NK-92 treated with Interleukin-12 subunit alpha and Interleukin-12 subunit beta, amount 100 ng/mL, for 24 hours (cell line): ENCODE data around the gene KRT77.

Experiments used
- DNase-seq: peaks from one replicate; lab custom pipeline; 2025; lab: John Stamatoyannopoulos, UW

Gene KRT77

DNA sequence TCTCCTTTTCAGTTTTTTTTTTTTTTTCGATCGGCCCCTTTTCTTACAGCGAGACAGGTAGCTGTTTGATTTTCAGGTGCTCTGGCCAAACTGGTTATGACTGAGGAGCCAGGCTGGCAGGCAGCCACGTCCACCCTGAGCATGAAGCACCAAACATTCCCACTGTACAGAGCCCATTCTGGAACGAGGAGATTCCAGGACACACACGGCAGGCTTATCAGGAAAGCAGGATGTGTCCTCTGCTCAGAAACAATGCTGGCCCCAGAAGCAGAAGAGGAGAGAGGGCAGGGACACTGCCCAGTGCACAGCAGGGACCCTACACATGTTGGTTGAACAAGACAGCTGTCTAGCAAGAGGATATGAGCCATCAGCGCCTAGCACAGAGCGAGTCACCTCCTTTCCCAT is 47.6 kb downstream of the KRT77 start:
- no peak for DNase-seq

DNA sequence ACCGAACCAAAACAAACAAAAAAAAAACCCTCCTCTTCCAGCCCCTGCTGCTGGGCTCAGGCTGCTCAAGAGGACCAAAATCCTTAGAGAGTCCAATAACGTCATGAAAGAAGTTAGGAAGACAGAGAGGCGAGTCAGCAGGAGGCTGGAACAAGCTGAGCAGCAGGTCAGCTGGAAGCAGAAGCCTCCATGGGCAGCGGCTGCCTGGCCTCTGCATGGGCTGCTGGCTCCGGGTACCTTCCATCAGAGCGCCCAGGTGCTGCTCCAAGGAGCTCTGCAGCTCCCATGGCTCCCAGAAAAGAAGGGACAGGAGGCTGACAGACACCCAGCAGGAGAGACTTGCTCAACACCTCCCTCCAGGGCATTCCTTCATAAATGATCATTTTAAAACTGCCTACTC is 48.1 kb downstream of the KRT77 start:
- DNase-seq = no peak

DNA sequence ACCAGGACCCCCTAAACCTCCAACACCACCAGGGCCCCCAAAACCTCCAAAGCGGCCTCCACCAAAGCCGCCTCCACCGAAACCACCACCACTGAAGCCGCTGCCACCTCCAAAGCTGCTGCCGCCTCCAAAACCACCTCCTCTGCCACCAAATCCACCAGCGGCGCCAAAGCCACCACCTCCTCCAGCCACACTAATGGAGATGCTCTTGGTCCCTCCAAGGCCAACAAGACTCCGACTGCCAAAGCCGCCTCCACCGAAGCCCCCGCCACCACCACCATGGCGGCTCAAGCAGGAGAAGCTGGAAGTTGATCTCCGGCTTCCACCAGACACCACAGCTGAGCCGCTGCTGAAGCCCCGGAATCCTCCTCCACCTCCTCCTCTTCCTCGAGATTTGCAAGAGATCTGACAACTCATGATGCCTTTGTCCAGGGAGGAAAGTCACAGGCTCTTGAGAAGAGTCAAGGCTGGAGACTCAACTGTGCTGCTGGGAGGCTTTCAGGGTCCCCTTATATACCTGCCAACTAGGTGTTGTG is 51.5 kb downstream of the KRT77 start, which contains the start of gene KRT2:
KRT2 (minus strand) TSS at position 486 of the 536 bp plus-strand sequence; CDS start at position 417, 69 bp downstream.
- no peak for DNase-seq

DNA sequence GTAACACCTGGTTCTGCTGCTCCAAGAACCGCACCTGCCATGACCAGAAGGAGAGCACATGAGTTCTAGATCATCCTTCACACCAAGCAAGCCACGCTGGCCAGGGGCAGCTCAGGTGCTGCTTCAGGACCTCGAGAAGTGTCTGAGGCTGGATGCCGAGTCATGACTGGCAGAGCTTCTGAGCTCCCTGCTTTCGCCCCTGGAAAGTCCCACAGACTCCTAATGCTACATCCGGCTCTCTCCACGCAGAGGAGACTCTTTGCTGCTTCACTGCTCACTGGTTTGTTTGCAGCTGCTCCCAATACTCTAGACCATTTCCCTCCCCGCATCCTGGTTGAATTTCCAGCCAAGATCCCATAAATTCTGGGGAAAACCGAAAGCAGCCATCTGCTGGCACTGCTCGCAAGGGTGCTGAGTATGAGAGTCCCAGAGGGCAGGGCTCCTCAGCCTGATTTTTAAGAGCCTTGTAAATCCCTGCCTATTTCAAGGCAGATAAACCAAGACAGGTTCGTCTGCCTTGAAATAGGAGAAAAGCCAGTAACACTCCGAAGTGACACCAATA is 52.7 kb downstream of the KRT77 start:
- no peak for DNase-seq

DNA sequence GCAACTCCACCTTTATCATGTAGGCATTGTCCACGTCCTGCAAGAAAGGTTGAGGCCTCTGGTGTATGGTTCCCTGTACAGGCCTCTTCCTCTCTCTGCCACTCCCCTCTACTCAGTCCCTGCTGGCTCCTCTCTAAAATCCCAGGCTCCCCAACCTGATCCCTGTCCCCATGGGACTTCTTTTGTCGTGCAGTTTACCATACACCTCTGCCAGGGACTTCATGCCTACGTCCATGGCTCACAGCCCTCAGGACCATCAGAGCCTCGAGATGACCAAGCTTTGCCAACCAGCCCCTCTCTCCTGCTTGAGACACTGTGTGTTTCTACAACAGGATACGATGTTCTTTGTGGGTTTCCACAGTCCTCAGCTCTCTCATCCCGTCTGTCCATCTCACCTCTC is 54.3 kb downstream of the KRT77 start:
- no peak for DNase-seq

DNA sequence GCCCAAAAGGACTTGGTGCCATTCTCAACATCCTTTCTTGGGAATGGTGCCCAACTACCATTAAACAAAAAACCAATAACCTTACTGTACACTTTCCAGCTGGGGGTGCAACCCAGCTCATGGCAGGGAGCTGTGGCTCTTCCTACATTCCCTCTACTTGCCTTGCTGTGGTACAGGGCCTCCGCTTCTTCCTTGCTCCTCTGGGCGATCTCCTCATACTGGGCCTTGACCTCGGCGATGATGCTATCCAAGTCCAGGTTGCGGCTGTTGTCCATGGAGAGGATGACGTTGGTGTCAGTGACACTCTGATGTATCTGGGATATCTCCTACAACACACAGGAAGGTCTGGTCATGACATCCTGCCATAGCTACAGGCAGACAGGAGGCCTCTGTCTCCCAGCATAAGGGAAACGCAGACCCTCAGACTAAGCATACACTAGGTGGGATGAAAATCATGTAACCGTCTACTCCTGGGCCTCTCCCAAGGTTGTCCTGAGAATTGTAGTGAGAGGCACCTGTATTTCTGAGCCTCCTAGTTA is 55.2 kb downstream of the KRT77 start:
- DNase-seq = no peak

DNA sequence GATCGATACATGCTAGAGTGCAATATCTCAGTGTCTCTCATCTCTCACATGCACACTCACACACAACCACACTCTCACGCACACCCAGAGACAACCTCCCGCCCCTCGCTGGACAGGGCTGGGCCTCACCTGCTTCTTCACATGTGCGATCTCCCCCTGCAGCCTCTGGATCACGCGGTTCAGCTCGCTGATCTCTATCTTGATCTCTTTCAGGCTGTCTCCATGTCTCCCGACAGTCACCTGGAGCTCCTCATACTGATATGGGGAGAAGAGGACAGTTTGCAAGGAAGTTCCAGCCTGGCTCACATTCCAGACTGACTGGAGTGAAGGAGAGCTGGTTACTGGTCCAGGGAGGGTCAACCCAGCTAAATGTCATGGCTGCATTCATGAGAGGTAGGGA is 55.7 kb downstream of the KRT77 start:
- no peak for DNase-seq

DNA sequence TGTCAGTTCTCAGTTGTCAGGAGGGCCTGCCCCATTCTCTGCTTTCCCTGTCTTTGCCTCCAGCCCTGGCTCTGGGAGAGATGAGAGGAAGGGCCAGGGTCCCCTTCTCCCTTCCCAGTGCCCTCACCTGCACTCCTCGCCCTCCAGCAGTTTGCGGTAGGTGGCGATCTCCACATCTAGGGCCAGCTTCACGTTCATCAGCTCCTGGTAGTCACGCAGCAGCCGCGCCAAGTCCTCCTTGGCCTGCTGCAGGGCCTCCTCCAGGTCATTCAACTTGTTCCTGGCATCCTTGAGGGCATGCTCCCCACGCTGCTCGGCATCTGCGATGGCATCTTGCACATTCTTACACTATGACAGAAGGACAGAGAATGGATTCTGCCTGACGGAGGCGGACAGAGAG is 56.7 kb downstream of the KRT77 start:
- DNase-seq = no peak

DNA sequence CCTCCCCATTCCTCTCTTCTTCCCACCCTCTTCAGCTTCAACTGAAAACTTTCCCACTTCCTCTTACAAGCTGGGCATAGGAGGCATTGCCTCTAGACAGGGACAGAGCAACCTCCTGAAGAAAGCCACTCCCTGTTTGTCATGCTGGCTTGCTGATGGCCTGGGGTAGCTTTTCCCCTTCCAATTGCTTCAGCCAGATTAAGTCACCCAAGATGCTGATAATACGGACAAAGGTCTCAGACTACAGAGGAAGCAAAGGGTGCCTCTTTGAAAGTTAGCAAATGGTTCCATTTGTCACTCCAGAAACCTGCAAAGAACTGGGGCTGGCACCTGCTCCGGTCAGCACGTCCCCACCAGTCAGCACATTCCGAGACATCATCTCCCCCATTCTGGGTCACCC is 57.3 kb downstream of the KRT77 start:
- no peak for DNase-seq

DNA sequence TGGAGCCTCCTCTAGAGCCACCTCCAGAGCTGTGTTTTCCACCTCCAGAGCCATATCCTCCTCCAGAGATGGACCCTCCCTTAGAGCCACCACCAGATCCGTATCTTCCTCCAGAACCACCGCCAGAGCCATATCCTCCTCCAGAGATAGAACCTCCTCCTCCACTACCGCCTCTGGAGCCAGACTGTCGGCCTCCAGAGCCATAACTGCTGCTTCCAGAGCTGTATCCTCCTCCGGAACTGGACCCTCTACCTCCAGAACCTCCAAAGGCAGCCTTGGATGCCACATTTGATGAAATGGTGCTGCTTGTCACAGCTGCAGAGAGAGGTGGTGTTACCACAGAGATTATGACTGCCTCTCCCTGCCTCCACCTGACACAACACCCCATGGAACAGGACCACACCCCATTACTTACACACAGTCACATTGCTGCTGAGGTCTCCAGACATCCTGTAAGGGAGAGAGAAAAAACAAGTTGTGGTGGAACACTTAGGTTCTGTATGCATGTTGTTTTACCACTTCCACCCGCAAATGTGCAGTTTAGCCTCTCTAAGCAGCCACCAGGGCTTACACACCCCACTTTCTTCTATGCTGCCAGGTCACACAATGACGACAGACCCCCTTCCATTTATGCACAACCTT is 58.1 kb downstream of the KRT77 start:
- peak; percentile 11 for DNase-seq

DNA sequence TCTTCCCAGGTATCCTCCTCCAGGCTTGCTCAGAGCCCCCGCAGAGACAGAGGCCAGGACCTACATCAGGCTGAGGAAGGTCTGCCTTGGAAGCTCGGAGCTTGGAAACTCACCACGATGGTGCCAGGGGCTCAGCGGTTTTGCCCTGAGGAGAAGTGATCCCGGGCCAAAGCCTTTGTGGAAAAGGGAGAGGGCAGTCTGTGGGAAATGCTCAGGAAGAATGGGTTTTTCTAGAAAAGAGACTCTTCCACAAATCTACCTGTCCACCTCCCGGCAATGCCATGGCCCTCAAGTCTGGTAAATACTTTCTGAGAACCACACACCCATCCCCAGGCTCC is 59.3 kb downstream of the KRT77 start:
- no peak for DNase-seq

DNA sequence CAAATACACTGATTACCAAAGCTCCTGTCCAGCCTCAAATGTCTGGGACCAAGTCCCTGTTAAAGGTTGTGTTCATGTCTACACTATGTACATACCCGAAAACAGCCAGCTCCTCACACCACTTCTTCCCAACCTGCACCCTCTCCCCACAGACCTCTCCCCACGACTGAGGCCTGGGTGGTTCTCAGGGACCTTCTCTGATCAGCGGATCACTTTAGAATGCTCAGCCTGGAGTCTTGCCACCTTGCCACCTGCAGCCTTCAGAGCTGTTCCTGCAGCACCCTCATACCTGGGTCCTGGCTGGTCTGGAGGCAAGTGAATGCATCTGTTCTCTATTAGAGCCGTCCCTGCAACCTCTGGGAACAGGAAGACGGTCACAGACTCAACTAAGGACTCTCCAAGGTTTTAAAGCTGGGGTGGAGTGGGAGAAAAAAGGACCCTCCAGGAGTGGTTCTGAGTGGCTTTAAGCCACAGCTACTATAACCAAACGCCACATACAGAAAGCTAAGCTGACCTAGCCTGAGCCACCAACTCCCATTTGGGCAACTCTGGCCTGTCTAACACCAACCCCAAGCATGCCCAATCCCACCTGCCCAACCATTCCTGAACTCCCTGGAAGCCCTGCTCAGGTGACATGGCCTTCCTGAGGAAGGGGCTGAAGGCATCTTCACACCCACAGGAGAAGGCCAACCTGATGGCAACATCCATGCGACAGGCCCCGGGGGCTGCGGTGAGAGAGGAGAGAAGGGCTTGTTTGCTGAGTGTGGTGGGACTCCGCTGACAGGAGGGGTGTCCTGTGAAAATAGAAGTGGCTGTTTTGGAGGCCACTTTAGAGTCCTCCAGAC is 59.9 kb downstream of the KRT77 start:
- no peak for DNase-seq

DNA sequence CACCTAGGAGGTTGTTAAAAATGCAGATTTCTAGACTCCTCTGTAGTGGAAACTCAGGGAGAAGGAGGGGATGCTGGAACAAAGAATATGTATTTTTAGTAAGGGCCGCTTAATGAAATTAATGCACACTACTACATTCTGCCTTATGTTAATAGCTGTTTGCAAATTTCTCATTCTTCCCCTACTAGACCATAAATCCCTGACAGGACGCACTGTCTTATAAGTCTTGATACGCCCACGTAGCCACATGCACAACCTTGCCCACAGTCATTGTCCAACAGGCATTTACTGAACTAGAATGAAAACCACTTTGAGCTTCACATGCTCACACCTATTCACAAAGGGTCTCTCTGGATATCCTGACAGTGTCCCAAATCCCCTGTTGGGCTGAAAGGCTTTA is 61.9 kb downstream of the KRT77 start:
- DNase-seq = no peak
